ENCODE measurements around the gene THRB. TPM values are rescaled to one million over a fixed set of nuclear protein-coding genes. Genes with fewer than 3 reads are reported as not detected.
"Not testable (repeated sequence)": the region's sequence is repeated elsewhere in the genome, so short reads cannot be mapped to it uniquely, and the experiment has no call there.

Gene THRB
- total RNA-seq, 1 donor from 2014 or later: 27.5 TPM

- no peak for DNase-seq (ENCODE audit: low spot score)
Measured at GRCh38 chr3:24407980-24408680, 86.5 kb downstream of the THRB start.

GRCh38 chr3:24406900-24407299 lies 87.8 kb downstream of the THRB start:
- DNase-seq (ENCODE audit: low spot score): no peak

- DNase-seq (ENCODE audit: low spot score): no peak
Measured at GRCh38 chr3:24405057-24405456, 89.6 kb downstream of the THRB start.

- no peak for DNase-seq (ENCODE audit: low spot score)
Measured at GRCh38 chr3:24401811-24402185, 92.9 kb downstream of the THRB start.

GRCh38 chr3:24401090-24401810 lies 93.4 kb downstream of the THRB start:
- DNase-seq (ENCODE audit: low spot score): no peak

- no peak for DNase-seq (ENCODE audit: low spot score)
Measured at GRCh38 chr3:24400450-24400849, 94.2 kb downstream of the THRB start.

GRCh38 chr3:24400015-24400414 lies 94.6 kb downstream of the THRB start:
- DNase-seq (ENCODE audit: low spot score): no peak

- DNase-seq (ENCODE audit: low spot score): no peak
Measured at GRCh38 chr3:24399614-24400013, 95.0 kb downstream of the THRB start.

GRCh38 chr3:24398712-24399111 lies 95.9 kb downstream of the THRB start:
- DNase-seq (ENCODE audit: low spot score): not testable (repeated sequence)

- no peak for DNase-seq (ENCODE audit: low spot score)
Measured at GRCh38 chr3:24396338-24396737, 98.3 kb downstream of the THRB start.

GRCh38 chr3:24394754-24395153 lies 99.9 kb downstream of the THRB start:
- no peak for DNase-seq (ENCODE audit: low spot score)

GRCh38 chr3:24393316-24393715 lies 101.3 kb downstream of the THRB start:
- no peak for DNase-seq (ENCODE audit: low spot score)

- DNase-seq (ENCODE audit: low spot score): no peak
Measured at GRCh38 chr3:24390169-24391130, 104.2 kb downstream of the THRB start.

GRCh38 chr3:24389108-24390090 lies 105.3 kb downstream of the THRB start:
- no peak for DNase-seq (ENCODE audit: low spot score)

GRCh38 chr3:24388611-24389010 lies 106.0 kb downstream of the THRB start:
- DNase-seq (ENCODE audit: low spot score): no peak

- DNase-seq (ENCODE audit: low spot score): no peak
Measured at GRCh38 chr3:24388159-24388558, 106.5 kb downstream of the THRB start.

- DNase-seq (ENCODE audit: low spot score): no peak
Measured at GRCh38 chr3:24387493-24387892, 107.2 kb downstream of the THRB start.

- DNase-seq (ENCODE audit: low spot score): no peak
Measured at GRCh38 chr3:24387000-24387399, 107.7 kb downstream of the THRB start.

- no peak for DNase-seq (ENCODE audit: low spot score)
Measured at GRCh38 chr3:24386458-24386857, 108.2 kb downstream of the THRB start.

GRCh38 chr3:24385012-24385615 lies 109.5 kb downstream of the THRB start:
- DNase-seq (ENCODE audit: low spot score): no peak

All from mesenteric fat pad (tissue), 1 donor.